GM23338 (cell line): ENCODE measurements around the gene NDUFS5. TPM values are rescaled to one million over a fixed set of nuclear protein-coding genes. Genes with fewer than 3 reads are reported as not detected.

ENCODE experiments used
- ATAC-seq: fragments of 200-7000 bp; cut with Tn5 transposase; 3 replicates; pipeline ENCODE4 v1.9.1; 2020
- DNase-seq: peaks from one replicate; pipeline ENCODE4 v3.0.0-alpha.2; 2015; ENCODE audit warnings: low spot score
- H2AFZ ChIP-seq: fragments of 200-600 bp; sonication (generic); 2 replicates; pipeline ENCODE4 v1.8.0; 2016; ENCODE audit warnings: antibody characterized with exemption, mild to moderate bottlenecking, moderate library complexity
- H3F3A ChIP-seq: fragments of 200-600 bp; sonication (generic); replicated peaks from 2 replicates; pipeline ENCODE4 v1.8.0; 2017; ENCODE audit warnings: antibody characterized with exemption, mixed run types, low read depth
- H3K27ac ChIP-seq: fragments of 200-600 bp; sonication (generic); 2 replicates; pipeline ENCODE4 v1.6.1; 2016; ENCODE audit warnings: low read depth
- H3K27me3 ChIP-seq: fragments of 200-600 bp; sonication (generic); 2 replicates; pipeline ENCODE4 v1.8.0; 2016; ENCODE audit warnings: mild to moderate bottlenecking, mixed run types, moderate library complexity; ENCODE audit not compliant: insufficient read depth
- H3K36me3 ChIP-seq: fragments of 200-600 bp; sonication (generic); 2 replicates; pipeline ENCODE4 v1.8.0; 2016; ENCODE audit warnings: mild to moderate bottlenecking; ENCODE audit not compliant: insufficient read depth
- H3K4me1 ChIP-seq: fragments of 200-600 bp; sonication (generic); 2 replicates; pipeline ENCODE4 v1.8.0; 2016; ENCODE audit warnings: mild to moderate bottlenecking, moderate library complexity; ENCODE audit not compliant: insufficient read depth
- H3K4me2 ChIP-seq: fragments of 200-600 bp; sonication (generic); 2 replicates; pipeline ENCODE4 v1.7.1; 2017; ENCODE audit warnings: mixed run types
- H3K4me3 ChIP-seq: fragments of 200-600 bp; sonication (generic); 2 replicates; pipeline ENCODE4 v1.6.1; 2016; ENCODE audit warnings: mixed run types
- H3K79me2 ChIP-seq: fragments of 200-600 bp; sonication (generic); replicated peaks from 2 replicates; pipeline ENCODE4 v1.8.0; 2017; ENCODE audit warnings: mild to moderate bottlenecking; ENCODE audit not compliant: insufficient read depth
- H3K9me2 ChIP-seq: fragments of 200-600 bp; sonication (generic); 2 replicates; pipeline ENCODE4 v1.8.0; 2017; ENCODE audit not compliant: insufficient read depth
- H4K20me1 ChIP-seq: fragments of 200-600 bp; sonication (generic); replicated peaks from 2 replicates; pipeline ENCODE4 v1.8.0; 2017; ENCODE audit warnings: mild to moderate bottlenecking; ENCODE audit not compliant: insufficient read depth
- H3K27ac Mint-ChIP-seq: 2 replicates; pipeline ENCODE4 v1.8.0; 2020; ENCODE audit warnings: inconsistent platforms, mild to moderate bottlenecking, moderate library complexity, mixed read lengths
- H3K27me3 Mint-ChIP-seq: 3 replicates; pipeline ENCODE4 v1.8.0; 2022; ENCODE audit warnings: low read depth, mild to moderate bottlenecking, moderate library complexity, mixed read lengths, inconsistent platforms; ENCODE audit not compliant: insufficient read depth, poor library complexity
- H3K36me3 Mint-ChIP-seq: 3 replicates; pipeline ENCODE4 v1.8.0; 2021; ENCODE audit warnings: low read depth, mild to moderate bottlenecking, inconsistent platforms, moderate library complexity, mixed read lengths
- H3K4me1 Mint-ChIP-seq: 3 replicates; pipeline ENCODE4 v1.8.0; 2020; ENCODE audit warnings: mild to moderate bottlenecking, inconsistent platforms, mixed read lengths
- H3K4me3 Mint-ChIP-seq: 3 replicates; pipeline ENCODE4 v1.8.0; 2021; ENCODE audit warnings: moderate library complexity, mild to moderate bottlenecking, inconsistent platforms, mixed read lengths
- H3K9me3 Mint-ChIP-seq: 3 replicates; pipeline ENCODE4 v1.8.0; 2020; ENCODE audit warnings: moderate library complexity, mild to moderate bottlenecking, inconsistent platforms, mixed read lengths
- CREB1 ChIP-seq: fragments of 250-450 bp; sonication (Bioruptor Pico); IDR thresholded peaks from 2 replicates; pipeline ENCODE4 v1.5.0; 2020; ENCODE audit warnings: low read depth, mild to moderate bottlenecking, moderate library complexity
- EZH2 ChIP-seq: fragments of 200-600 bp; sonication (generic); IDR thresholded peaks from one replicate; pipeline ENCODE4 v1.8.0; 2017; ENCODE audit warnings: antibody characterized with exemption, mild to moderate bottlenecking, low read depth; ENCODE audit not compliant: unreplicated experiment
- EZH2phosphoT487 ChIP-seq: fragments of 200-600 bp; sonication (generic); IDR thresholded peaks from one replicate; pipeline ENCODE4 v1.8.1; 2018; ENCODE audit warnings: antibody characterized with exemption; ENCODE audit not compliant: unreplicated experiment
- JUNB ChIP-seq: IDR thresholded peaks from one replicate; pipeline ENCODE4 v1.6.1; 2016; ENCODE audit warnings: antibody characterized with exemption; ENCODE audit not compliant: unreplicated experiment
- NANOG ChIP-seq: IDR thresholded peaks from 2 replicates; pipeline ENCODE4 v1.6.1; 2016; ENCODE audit warnings: antibody characterized with exemption, borderline replicate concordance
- POLR2AphosphoS5 ChIP-seq: IDR thresholded peaks from 2 replicates; pipeline ENCODE4 v1.6.1; 2016; ENCODE audit warnings: antibody characterized with exemption, low read depth
- REST ChIP-seq: IDR thresholded peaks from one replicate; pipeline ENCODE4 v1.6.1; 2018; ENCODE audit warnings: antibody characterized with exemption; ENCODE audit not compliant: unreplicated experiment
- polyA plus RNA-seq: library from polyadenylated mRNA; unstranded; fragments of >200 nt; fragmentation: Nextera tagmentation; extraction: Ambion mirVana; gene quantifications from 2 replicates; pipeline ENCODE4 v1.2.1, GENCODE V29; 2016
- total RNA-seq: library from RNA; depleted of rRNA; stranded (reverse); fragments of >200 nt; shearing (Covaris generic); gene quantifications from 2 replicates; pipeline ENCODE4 v1.2.3, GENCODE V29; 2014

NDUFS5 gene
- total and polyA plus RNA-seq, 2 experiments from 2014 or later: 532 to 2,534 TPM

GRCh38 chr1:38991638-38992411, 34.3 kb upstream of the NDUFS5 start:
- peak; percentile 64 for DNase-seq
- H3K9me3 Mint-ChIP-seq: no peaks in the 10 kb centered on the region
- ATAC-seq: peak; percentile 33
- peaks cover 7% of the 10 kb centered on the region for H3K27me3 Mint-ChIP-seq
- peaks cover 10% of the 10 kb centered on the region for H3K36me3 ChIP-seq
- H3K4me1 ChIP-seq: peaks cover 59% of the 10 kb centered on the region
- H4K20me1 ChIP-seq: peaks cover 46% of the 10 kb centered on the region
- H3K4me3 ChIP-seq: peak overlapping the region; percentile 87
- peak overlapping the region; percentile 95 for H3K4me3 Mint-ChIP-seq
- H3K4me2 ChIP-seq: peak overlapping the region; percentile 96
- H3K27ac Mint-ChIP-seq: peak overlapping the region; percentile 89
- H3K4me1 Mint-ChIP-seq: peaks cover 46% of the 10 kb centered on the region
- H3K9me2 ChIP-seq: no peaks in the 10 kb centered on the region
- peak overlapping the region; percentile 90 for H3K27ac ChIP-seq
- H3K36me3 Mint-ChIP-seq: peaks cover 50% of the 10 kb centered on the region
- H3K79me2 ChIP-seq: peaks cover 57% of the 10 kb centered on the region
- no peak overlapping the region for H2AFZ ChIP-seq
- H3F3A ChIP-seq: peaks cover 17% of the 10 kb centered on the region
- TF ChIP-seq NANOG (no peak), EZH2phosphoT487 (no peak), POLR2AphosphoS5 (peak; percentile 22; the same call in 1 of the 2 replicates)
- H3K27me3 ChIP-seq: no peaks in the 10 kb centered on the region

- Histone ChIP-seq H3K27me3 (no peaks in the 10 kb centered on the region), H3K4me2 (peak overlapping the region; percentile 96), H3K79me2 (peaks cover 65% of the 10 kb centered on the region), H3K27ac (peak overlapping the region; percentile 90), H2AFZ (no peak overlapping the region), H3K9me2 (no peaks in the 10 kb centered on the region), H4K20me1 (peaks cover 52% of the 10 kb centered on the region), H3K4me3 (peak overlapping the region; percentile 87), H3K4me1 (peaks cover 66% of the 10 kb centered on the region), H3K36me3 (peaks cover 10% of the 10 kb centered on the region), H3F3A (peaks cover 18% of the 10 kb centered on the region)
- Mint-ChIP-seq H3K4me1 (peaks cover 51% of the 10 kb centered on the region), H3K9me3 (no peaks in the 10 kb centered on the region), H3K27ac (peak overlapping the region; percentile 76), H3K36me3 (peaks cover 56% of the 10 kb centered on the region), H3K4me3 (peak overlapping the region; percentile 95), H3K27me3 (peaks cover 7% of the 10 kb centered on the region)
- DNase-seq (no peak), ATAC-seq (no peak)
- TF ChIP-seq JUNB (no peak), CREB1 (no peak), EZH2 (no peak), REST (no peak), NANOG (no peak)
Measured at GRCh38 chr1:38992412-38993111, 33.6 kb upstream of the NDUFS5 start.
